ENCODE data around the gene FTCDNL1.

DNA sequence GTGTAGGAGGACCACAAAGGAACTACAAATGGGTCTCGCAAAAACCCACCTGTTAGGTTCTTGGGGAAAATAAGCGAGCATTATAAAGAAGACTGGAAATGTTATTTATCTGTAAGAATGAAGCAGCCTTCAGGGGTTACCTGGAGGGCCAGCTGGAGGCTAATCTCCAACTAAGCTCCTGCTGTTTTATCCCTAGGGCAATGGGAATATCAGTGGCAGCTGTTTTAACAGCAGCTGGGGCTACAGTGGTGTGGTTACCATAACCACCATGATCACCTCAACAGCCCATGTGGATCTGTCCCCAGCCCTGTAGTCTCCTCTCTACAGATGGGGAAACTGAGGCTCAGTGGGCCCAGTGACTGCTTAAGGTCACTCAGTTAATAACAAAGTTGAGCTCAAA is 108.1 kb downstream of the FTCDNL1 start:
- TF ChIP-seq POLR2A (IDR thresholded peaks at IDR 0.05), result no peak
- TF ChIP-seq, protein P1, sequence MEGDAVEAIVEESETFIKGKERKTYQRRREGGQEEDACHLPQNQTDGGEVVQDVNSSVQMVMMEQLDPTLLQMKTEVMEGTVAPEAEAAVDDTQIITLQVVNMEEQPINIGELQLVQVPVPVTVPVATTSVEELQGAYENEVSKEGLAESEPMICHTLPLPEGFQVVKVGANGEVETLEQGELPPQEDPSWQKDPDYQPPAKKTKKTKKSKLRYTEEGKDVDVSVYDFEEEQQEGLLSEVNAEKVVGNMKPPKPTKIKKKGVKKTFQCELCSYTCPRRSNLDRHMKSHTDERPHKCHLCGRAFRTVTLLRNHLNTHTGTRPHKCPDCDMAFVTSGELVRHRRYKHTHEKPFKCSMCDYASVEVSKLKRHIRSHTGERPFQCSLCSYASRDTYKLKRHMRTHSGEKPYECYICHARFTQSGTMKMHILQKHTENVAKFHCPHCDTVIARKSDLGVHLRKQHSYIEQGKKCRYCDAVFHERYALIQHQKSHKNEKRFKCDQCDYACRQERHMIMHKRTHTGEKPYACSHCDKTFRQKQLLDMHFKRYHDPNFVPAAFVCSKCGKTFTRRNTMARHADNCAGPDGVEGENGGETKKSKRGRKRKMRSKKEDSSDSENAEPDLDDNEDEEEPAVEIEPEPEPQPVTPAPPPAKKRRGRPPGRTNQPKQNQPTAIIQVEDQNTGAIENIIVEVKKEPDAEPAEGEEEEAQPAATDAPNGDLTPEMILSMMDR (IDR thresholded peaks at IDR 0.05 in 4 of 5, conservative IDR thresholded peaks at IDR 0.05 in 1 of 5), result no peak
